Measurements from ENCODE around the gene ASMTL.

DNA sequence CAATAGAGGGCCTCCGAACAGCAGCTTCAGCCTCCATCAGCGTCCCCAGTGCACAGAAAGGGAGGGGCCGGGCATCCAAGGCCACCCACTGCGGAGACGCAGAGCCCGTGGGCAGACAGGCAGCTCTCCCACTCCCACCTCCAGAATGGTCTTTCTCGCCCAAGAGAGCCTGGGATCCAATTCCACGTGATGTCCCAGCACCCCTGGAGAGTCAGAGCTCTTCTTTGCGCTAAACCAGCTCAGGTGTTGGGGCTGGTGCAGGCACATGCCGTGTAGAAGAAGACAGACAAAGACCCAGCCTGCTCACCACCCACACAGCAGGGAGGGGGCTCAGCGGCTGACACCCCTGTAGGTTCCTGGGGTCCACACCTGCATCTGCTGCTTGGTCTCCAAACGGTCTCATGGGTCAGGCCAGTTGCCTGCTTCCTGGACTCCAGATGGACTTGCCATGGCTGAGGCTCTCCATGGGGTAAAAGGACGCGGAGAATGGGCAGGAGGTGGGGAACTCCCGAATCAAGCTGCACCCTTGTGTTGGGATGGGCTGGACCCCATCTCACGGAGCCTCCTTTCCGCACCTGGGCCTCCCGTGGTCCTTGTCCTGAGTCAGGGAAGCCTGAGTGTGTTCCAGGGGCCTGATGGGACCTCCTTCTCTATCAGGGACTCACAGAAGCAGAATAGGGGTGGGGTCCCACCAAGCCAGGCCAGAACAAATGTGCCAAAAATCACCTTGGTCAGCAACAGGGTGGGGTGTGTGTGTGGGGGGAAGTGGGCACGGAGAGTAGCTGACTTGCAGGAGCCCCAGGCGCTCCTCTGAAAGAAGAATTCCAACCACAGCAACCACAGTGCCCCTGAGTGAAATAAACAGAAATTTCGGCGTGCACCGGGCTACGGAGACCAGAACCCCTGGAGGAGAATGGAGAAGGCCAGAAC lies 11.6 kb upstream of the ASMTL start:
- TF ChIP-seq, protein P1, sequence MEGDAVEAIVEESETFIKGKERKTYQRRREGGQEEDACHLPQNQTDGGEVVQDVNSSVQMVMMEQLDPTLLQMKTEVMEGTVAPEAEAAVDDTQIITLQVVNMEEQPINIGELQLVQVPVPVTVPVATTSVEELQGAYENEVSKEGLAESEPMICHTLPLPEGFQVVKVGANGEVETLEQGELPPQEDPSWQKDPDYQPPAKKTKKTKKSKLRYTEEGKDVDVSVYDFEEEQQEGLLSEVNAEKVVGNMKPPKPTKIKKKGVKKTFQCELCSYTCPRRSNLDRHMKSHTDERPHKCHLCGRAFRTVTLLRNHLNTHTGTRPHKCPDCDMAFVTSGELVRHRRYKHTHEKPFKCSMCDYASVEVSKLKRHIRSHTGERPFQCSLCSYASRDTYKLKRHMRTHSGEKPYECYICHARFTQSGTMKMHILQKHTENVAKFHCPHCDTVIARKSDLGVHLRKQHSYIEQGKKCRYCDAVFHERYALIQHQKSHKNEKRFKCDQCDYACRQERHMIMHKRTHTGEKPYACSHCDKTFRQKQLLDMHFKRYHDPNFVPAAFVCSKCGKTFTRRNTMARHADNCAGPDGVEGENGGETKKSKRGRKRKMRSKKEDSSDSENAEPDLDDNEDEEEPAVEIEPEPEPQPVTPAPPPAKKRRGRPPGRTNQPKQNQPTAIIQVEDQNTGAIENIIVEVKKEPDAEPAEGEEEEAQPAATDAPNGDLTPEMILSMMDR (conservative IDR thresholded peaks at IDR 0.05) = no peak
- TF ChIP-seq EZH2 (IDR thresholded peaks at IDR 0.05; ENCODE audit: low read depth) = no peak

Measured in PC-9 (cell line).